Sigmoid colon (tissue), 4 donors: Measurements from ENCODE around the gene IGFBP7.

Experiments
- EP300 ChIP-seq, 4 donors: sonication (generic); formaldehyde crosslinking; IDR thresholded peaks; one replicate each; pipeline ENCODE4 v1.6.1; 2017; ENCODE audit warnings: antibody characterized with exemption in 4 of 4
- POLR2A ChIP-seq, 2 donors: fragments of 450-650 bp; IDR thresholded peaks; one replicate each; pipeline ENCODE4 v1.6.1; 2016; ENCODE audit warnings: antibody characterized with exemption in 2 of 2, mild to moderate bottlenecking in 2 of 2, moderate library complexity in 2 of 2
- POLR2AphosphoS5 ChIP-seq, 4 donors: sonication (generic); formaldehyde crosslinking; IDR thresholded peaks; one replicate each; pipeline ENCODE4 v1.6.1; 2017; ENCODE audit warnings: antibody characterized with exemption in 4 of 4
- TF ChIP-seq, protein P1 (sequence below), 4 experiments: fragments of 450-650 bp in 3 of 4; fragments of 200-600 bp in 1 of 4; IDR thresholded peaks; one replicate each; pipeline ENCODE4 v1.5.1; 2016 to 2019; ENCODE audit warnings: antibody characterized with exemption in 4 of 4, mild to moderate bottlenecking in 3 of 4, moderate library complexity in 2 of 4

DNA sequence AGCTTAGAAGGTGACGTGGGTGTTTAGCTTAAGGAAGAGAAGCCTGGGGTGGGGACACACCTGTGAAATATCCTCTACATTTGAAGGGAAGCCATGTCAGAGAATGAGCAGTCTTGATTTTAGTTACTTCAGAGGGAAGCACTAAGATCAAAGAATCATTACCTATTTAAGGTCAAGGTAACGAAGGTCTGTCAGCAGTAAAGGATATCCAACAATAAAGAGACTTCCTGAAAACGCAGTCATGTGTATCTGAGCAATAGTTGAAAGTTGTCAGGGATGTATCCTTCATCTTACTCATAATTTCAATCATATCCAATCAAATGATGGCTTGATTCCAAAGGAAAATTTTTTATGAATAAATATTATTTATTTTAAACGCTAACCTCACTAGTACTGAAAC, 33.5 kb downstream of the IGFBP7 start:
- TF ChIP-seq, protein P1, sequence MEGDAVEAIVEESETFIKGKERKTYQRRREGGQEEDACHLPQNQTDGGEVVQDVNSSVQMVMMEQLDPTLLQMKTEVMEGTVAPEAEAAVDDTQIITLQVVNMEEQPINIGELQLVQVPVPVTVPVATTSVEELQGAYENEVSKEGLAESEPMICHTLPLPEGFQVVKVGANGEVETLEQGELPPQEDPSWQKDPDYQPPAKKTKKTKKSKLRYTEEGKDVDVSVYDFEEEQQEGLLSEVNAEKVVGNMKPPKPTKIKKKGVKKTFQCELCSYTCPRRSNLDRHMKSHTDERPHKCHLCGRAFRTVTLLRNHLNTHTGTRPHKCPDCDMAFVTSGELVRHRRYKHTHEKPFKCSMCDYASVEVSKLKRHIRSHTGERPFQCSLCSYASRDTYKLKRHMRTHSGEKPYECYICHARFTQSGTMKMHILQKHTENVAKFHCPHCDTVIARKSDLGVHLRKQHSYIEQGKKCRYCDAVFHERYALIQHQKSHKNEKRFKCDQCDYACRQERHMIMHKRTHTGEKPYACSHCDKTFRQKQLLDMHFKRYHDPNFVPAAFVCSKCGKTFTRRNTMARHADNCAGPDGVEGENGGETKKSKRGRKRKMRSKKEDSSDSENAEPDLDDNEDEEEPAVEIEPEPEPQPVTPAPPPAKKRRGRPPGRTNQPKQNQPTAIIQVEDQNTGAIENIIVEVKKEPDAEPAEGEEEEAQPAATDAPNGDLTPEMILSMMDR (IDR thresholded peaks at IDR 0.05): no peak
- TF ChIP-seq POLR2A (IDR thresholded peaks at IDR 0.05): no peak
- TF ChIP-seq EP300 (IDR thresholded peaks at IDR 0.05): no peak
- TF ChIP-seq POLR2AphosphoS5 (IDR thresholded peaks at IDR 0.05): no peak
